Measurements from ENCODE around the gene WAPL.
"Not testable (repeated sequence)": the region's sequence is repeated elsewhere in the genome, so short reads cannot be mapped to it uniquely, and the experiment has no call there.

The WAPL gene, protein sequence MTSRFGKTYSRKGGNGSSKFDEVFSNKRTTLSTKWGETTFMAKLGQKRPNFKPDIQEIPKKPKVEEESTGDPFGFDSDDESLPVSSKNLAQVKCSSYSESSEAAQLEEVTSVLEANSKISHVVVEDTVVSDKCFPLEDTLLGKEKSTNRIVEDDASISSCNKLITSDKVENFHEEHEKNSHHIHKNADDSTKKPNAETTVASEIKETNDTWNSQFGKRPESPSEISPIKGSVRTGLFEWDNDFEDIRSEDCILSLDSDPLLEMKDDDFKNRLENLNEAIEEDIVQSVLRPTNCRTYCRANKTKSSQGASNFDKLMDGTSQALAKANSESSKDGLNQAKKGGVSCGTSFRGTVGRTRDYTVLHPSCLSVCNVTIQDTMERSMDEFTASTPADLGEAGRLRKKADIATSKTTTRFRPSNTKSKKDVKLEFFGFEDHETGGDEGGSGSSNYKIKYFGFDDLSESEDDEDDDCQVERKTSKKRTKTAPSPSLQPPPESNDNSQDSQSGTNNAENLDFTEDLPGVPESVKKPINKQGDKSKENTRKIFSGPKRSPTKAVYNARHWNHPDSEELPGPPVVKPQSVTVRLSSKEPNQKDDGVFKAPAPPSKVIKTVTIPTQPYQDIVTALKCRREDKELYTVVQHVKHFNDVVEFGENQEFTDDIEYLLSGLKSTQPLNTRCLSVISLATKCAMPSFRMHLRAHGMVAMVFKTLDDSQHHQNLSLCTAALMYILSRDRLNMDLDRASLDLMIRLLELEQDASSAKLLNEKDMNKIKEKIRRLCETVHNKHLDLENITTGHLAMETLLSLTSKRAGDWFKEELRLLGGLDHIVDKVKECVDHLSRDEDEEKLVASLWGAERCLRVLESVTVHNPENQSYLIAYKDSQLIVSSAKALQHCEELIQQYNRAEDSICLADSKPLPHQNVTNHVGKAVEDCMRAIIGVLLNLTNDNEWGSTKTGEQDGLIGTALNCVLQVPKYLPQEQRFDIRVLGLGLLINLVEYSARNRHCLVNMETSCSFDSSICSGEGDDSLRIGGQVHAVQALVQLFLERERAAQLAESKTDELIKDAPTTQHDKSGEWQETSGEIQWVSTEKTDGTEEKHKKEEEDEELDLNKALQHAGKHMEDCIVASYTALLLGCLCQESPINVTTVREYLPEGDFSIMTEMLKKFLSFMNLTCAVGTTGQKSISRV (N-terminal part only)

DNA sequence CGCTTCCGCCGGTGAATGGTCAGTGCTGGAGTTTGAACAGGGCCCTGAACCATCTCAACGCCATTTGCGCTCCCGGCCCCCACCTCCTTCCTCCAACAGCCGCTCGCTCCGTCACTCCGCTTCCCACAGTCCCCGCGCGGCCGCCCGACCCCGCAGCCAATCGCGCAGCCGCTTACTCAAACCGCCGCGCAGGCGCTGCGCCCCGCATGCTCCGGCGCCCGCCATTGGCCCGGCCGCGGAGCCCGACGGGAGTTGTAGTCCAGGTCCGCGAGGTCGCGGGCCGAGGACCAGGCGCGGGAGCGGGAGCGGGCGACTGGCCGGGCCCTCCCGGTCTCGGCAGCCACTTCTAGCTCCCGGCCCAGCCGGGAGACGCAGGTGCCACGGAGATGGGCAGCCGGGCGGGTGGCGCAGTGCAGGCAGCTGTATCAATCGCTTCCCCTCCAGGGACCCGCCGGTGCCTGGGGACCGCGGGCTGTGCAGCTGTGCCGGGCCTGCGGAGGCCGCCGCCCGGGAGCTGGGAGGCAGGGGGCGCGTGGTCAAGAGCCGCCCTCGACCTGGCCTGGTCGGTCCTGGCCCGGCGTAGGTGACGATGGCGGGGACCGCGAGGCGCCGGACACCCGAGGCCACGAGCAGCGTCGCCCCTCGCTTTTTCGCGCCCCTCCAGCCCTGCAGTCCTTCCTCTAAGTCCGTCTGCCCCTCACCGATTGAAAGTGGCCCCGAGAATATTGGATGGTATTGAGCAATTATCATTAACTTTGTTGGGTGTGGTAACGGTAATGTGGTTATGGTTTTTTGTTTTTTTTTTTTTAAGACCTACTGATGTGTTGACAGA lies at the start of gene WAPL:
Gene WAPL, minus strand, starts transcription at position 115 of the 832 bp plus-strand sequence. CDS start 3,723 bp downstream, outside the sequence.
- DNase-seq = peak; percentile 19

DNA sequence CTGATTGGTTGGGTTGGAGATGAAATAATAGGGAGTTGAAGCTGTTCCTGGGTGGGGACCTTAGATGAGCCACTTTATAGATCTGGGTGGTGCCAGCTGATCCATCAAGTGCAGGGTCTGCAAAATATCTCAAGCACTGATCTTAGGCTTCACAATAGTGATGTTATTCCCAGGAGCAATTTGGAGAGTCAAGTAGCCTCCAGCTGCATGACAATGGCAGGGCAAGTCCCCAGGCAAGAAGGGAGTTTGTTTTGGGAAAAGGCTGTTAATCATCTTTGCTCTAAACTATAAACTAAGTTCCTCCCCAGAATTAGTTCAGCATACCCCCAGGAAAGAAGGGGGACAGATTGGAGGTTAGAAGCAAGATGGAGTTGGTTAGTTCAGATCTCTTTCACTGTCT lies 47.7 kb upstream of the WAPL start:
- no peak for DNase-seq

DNA sequence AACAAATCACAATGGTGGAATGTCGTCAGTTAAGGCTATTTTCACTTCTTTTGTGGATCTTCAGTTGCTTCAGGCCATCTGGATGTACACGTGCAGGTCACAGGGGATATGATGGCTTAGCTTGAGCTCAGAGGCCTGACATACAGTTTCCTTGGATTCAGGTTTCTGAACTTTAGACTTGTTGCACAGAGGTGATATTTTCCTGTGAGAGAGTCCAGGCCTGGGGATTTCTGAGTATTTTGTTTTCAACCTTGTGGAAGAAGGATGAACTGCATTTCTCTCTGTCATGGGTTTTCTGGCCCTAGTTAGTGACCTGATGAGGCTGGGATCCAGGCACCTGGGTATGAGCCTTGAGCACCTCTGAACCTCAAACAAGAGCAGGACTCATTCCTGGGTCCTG lies 44.9 kb upstream of the WAPL start:
- not testable (repeated sequence) for DNase-seq

DNA sequence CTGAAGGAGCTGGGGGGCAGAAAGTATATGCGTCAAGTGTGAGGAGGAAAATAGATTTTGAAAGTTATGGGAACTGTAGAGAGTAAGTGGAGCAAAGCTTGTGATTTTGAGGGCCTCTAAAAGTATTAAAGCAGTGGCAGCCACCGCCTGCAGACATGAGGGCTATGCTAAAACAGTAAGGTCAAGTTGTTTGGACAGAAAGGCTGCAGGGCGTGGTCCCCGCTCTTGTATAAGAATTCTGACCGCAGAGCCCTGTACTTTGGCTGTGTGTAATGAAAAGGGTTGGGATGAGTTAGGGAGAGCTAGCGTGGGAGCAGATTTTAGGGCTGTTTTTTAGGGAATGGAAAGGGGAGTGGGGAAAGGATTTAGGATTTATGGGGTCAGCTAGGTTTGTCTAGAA lies 41.7 kb upstream of the WAPL start:
- not testable (repeated sequence) for DNase-seq

DNA sequence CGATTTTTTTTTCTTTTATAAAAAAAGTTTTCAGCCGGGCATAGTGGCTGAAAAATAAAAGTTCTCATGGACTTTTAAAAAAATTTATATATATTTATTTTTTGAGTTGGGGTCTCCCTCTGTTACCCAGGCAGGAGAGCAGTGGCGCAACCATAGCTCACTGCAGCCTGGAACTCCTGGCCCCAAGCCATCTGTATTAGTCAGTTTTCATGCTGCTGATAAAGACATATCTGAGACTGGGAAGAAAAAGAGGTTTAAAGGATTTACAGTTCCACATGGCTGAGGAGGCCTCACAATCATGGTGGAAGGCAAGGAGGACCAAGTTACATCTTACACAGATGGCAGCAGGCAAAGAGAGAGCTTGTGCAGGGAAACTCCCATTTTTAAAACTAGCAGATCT lies 37.1 kb upstream of the WAPL start:
- DNase-seq = not testable (repeated sequence)

DNA sequence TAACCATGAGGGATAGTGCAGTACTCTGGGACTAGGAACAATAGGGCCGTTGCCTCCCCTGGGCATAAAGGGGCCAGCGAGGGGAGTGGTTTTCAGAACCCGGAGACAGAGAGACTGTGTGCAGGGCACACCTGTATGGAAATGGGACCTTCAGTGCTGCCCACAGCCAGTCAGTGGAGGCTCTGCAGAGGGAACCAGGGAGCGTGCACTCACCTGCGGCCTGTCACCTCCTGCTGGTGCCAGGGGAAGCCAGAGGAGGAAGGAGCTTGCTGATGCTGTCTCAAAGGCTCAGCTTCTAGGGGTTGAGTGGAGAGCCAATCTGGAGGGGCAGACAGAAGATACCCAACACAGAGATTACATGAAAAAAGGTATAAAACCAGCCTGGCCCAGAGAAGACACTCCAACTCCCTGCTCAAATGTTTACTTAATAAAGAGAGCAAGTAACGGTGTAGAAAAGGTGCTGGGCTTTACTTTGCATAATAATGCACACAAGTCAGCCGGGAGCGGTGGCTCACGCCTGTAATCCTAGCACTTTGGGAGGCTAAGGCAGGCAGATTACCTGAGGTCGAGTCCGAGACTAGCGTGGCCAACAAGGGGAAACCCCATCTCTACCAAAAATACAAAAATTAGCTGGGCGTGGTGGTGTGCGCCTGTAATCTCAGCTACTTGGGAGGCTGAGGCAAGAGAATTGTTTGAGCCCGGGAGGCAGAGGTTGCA lies 35.5 kb upstream of the WAPL start:
- peak; percentile 70 for DNase-seq

DNA sequence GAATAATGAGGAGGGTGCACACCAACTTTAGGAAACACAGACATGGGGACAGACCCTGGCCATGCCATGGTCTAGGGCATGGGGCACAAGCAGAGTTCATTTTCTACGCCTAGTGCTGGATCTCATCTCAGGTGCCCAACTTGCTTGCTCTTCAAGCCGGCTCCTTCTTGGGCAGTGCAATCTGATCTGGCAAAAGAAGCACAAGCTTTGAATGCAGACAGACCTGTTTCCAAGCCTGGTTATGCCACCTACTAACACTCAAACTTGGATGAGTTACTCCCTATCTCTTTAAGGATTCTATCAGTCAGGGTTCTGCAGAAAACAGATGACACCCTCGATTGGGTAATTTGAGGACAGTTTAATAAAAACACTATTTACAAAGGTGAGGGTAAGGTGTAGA lies 34.9 kb upstream of the WAPL start:
- peak; percentile 65 for DNase-seq

DNA sequence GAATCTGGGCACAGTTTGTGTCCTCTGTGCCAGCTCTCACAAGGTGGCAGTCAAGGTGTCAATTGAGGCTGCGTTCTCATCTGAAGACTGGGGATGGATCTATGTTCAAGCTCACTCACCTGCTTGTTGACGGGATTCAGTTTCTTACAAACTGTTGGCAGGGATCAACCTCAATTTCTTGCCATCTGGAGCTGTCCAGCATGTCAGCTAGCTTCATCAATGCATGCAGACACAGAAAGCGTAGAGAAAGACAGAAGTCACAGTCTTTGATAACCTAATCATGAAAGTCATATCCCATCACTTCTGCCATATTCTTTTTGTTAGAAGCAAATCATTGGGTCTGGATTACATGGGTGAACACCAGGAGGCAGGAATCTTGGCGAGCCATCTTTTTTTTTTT lies 32.0 kb upstream of the WAPL start:
- no peak for DNase-seq

DNA sequence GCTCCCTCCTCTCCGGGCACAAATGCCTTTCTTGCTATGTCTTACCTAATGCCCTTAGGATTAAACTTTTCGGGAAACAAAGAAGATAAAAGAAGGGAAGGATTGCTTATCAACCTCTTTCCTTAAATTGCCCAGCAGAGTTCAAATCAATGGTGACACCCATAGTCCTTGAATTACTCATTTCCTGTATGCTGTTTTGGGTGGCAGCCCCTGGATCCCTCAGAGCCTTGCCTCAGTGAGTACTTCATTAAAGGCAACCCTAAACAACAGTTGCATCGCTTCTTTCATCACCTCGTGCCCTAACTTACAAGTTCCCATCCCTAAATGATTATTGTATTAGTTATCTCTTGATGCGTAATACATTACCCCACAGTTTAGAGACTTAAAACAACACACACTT lies 31.6 kb upstream of the WAPL start:
- DNase-seq = no peak

DNA sequence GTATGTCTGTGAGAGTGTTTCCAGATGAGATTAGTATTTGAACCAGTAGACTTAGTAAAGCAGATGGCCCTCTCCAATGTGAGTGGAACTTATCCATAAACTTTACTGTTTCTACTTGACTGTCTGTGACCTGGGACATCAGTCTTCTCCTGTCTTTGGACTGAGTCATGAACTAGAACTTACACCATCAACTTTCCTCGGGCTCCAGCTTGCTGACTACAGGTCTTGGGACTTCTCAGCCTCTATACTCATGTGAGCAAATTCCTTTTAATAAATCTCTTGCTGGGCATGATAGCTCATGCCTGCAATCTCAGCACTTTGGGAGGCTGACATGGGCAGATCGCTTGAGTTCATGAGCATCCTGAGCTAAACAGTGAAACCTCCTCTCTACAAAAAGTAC lies 25.7 kb upstream of the WAPL start:
- no peak for DNase-seq

DNA sequence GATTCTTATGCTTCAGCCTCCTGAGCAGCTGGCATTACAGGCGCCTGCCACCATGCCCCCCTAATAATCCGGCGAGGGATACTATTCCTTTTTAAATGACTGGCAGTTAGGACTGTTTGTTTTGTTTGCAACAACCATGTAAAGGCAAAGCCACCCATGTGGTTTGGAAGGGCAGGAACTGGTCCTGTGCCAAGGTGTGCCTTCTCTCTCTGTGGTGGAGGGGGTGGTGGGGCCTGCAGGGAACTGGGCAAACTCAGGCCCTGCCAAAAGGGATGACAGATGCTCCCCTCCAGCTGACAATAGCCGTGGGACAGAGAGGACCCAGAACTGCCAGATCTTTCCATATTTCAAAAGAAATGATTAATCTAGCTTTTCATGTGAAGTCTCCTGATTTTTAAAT lies 23.5 kb upstream of the WAPL start:
- DNase-seq = no peak

DNA sequence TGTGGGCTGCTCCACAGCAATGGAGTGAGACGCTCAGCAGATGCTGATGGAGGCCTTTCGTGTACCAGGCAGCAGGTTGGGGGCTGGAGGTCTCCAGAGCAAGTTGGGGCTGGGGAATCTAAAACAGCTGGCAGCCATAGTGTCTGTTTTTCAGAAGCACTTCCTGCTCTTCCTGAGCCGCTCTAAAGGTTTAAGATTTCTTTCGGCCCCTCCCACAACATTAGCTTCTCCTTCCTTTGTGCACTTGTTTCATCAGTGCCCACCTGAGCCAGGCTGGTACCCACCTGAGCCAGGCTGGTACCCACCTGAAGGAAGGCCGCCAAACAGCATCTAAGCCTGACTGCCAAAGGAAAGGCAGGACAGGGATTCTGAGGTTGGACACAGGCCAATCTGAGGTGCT lies 18.4 kb upstream of the WAPL start:
- no peak for DNase-seq

DNA sequence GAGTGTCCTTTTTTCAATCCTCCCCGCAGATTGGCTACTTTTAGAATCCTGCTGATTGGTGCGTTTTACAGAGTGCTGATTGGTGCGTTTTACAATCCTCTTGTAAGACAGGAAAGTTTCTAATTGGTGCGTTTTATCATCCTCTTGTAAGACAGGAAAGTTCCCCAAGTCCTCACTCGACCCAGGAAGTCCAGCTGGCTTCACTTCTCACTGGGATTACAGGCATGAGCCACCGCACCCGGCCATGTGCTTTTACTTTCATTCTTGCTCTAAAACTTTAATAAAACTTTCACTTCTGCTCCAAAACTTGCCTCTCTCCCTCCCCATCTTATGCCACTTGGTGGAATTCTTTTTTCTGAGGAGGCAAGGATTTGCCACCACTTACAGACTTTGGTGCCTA lies 17.0 kb upstream of the WAPL start:
- DNase-seq = no peak

DNA sequence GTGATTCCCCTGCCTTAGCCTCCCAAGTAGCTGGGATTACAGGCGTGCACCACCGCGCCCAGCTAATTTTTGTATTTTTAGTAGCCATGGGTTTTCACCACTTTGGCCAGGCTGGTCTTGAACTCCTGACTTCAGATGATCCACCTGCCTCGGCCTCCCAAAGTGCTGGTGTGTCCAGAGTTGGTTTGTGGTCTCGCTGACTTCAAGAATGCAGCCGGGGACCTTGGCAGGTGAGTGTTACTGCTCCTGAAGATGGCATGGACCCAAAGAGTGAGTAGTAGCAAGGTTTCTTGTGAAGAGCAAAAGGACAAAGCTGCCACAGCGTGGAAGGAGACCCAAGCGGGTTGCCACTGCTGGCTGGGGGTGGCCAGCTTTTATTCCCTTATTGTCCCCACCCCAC lies 16.4 kb upstream of the WAPL start:
- not testable (repeated sequence) for DNase-seq

DNA sequence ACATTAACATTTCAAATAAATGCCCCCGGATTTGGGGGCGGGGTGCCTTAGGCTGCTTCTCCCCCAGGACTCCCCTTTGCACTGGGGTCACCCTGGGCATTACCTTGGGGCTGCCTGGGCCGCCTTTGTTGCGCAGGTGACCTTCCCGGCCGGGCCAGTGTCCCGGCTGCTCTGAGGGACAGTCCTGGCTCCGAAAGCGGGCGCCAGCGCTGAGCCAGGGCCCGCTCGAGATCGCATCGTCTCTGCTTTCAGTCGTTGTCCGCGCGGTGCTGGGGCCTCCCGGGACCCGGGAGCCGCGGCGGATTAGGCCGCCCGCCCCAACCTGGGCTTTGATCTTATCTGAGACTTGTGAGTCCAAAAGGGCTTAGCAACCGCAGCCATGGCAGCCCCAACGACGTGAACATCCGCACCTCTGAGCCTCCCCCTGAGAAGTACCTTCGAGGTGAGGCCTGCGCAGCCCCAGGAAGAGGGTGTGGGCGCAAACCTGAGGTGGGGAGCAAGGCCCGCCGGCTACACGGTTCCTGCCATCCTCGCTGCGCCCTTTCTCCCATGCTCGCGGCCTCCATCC lies 14.8 kb upstream of the WAPL start:
- DNase-seq = no peak

DNA sequence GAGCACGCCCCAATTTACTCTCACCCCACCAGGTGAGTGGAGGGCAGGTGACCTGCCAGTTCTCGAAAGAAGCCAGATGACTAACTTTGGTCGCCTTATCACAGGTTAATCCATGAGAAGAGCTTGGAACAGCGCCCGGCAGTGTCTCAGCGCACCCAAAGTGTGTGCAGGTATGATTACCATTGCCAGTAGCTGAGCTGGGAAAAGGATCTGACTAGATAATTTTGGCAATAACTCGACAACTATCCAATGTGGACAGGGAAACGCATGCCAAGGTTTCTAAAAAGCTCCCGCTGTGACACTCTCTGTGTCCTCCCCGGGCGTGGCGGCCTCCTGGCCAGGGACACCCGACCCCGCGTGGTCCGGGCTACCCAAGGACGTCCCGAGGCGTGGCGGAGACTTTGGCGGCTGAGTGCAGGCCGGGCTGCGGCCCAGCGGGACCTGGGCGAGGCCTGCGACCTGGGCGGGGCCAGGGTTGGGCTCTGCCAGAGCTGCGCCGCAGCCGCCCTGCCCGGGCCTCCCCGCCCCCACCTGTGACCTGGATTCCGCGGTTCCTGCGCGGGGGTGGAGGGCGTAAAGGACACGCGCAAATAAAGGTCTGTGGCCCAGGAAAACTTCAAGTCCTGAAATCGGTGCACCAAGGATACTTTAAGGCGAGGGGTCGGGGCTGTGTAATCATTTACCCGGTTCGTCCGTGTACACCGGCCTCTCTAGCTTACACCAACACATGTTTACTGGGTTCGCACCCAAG lies 13.7 kb upstream of the WAPL start:
- no peak for DNase-seq

DNA sequence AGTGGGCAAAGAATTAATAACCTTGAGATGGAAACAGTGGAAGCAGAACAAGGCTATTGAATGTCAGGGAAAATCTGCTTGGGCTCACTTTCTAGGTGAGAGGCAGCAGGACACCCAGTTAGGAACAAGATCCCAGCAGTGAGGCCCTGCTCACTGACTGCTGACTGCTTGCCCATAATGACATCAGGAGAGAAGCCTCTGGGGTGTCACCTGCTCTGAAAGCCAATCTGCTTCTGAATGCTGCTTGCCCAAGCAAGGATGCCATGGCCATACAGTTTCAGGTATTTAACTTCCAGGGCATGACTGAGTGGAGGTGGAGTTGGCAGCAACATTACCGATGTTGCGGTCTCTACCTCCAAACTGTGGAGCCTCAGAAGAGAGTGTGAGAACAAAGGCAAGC lies 11.7 kb upstream of the WAPL start:
- peak; percentile 26 for DNase-seq

DNA sequence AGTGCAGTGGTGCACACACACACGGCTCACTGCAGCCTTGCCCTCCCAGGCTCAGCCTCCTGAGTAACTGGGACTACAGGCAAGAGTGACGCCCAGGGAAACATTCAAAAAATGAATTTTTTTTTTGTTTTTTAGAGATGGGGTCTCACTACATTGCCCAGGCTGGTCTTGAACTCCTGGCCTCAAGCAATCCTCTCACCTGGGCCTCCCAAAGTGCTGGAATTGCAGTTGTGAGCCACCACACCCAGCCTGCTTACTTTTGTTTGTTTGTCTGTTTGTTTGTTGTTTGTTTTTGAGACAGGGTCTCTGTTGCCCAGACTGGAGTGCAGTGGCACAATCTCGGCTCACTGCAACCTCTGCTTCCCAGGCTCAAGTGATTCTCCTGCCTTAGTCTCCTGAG lies 7.1 kb upstream of the WAPL start:
- DNase-seq = not testable (repeated sequence)

DNA sequence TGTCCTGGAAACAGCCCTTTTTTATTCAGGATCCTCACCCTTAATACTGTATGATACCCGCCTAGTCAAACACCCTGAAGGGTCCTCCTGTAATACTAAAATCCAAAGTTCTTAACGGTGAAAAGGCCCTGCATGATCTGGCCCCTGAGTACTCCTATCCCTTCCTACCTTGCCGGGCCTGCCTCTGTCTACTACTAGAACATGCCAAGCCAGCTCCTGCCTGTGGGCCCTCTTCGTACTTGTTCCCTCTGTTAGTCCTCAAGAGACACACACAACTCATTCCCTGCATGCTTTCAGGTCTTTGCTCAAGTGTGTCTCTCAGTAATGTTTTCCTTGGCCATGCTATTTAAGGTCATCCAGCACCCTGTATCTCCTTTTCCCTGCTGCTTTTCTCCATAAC lies 5.0 kb upstream of the WAPL start:
- DNase-seq = no peak

DNA sequence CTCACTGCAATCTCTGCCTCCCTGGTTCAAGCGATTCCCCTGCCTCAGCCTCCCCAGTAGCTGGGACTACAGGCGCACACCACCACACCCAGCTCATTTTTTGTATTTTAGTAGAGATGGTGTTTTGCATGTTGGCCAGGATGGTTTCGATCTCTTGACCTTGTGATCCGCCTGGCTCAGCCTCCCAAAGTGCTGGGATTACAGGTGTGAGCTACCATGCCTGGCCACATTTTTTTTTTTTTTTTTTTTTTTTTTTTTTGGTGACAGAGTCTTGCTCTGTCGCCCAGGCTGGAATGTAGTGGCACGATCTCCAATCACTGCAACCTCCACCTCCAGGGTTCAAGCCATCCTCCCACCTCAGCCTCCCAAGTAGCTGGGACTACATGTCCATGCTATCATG lies 4.1 kb upstream of the WAPL start:
- DNase-seq = not testable (repeated sequence)
